PFSK-1 (cell line): ENCODE data around the gene BNIP1.

ENCODE experiments used
- FOXP2 ChIP-seq: optimal IDR thresholded peaks from 2 replicates; pipeline ENCODE3; 2011; ENCODE audit warnings: borderline replicate concordance, control low read depth, inconsistent platforms; ENCODE audit not compliant: insufficient read depth; ENCODE audit errors: extremely low read length, extremely low read depth
- POLR2AphosphoS5 ChIP-seq: IDR thresholded peaks from 2 replicates; pipeline ENCODE4 v1.6.1; 2012; ENCODE audit warnings: low read depth, mild to moderate bottlenecking, control low read depth, low read length, moderate library complexity
- SIN3A ChIP-seq: IDR thresholded peaks from 2 replicates; pipeline ENCODE4 v1.6.1; 2012; ENCODE audit warnings: mild to moderate bottlenecking, low read length, moderate library complexity, borderline replicate concordance; ENCODE audit not compliant: insufficient read depth
- TAF1 ChIP-seq: IDR thresholded peaks from 2 replicates; pipeline ENCODE4 v1.6.1; 2012; ENCODE audit warnings: low read length, control low read depth, borderline replicate concordance; ENCODE audit not compliant: insufficient read depth
- TF ChIP-seq, protein P1 (sequence below), 2 experiments: IDR thresholded peaks; 2 replicates each; pipeline versions ENCODE4 v1.6.1 to v1.8.0; 2011 to 2012; ENCODE audit warnings: low read depth in 2 of 2, low read length in 2 of 2, control low read depth in 1 of 2, inconsistent platforms in 1 of 2, mild to moderate bottlenecking in 1 of 2, moderate library complexity in 1 of 2; ENCODE audit not compliant: insufficient read depth in 1 of 2

Gene BNIP1

DNA sequence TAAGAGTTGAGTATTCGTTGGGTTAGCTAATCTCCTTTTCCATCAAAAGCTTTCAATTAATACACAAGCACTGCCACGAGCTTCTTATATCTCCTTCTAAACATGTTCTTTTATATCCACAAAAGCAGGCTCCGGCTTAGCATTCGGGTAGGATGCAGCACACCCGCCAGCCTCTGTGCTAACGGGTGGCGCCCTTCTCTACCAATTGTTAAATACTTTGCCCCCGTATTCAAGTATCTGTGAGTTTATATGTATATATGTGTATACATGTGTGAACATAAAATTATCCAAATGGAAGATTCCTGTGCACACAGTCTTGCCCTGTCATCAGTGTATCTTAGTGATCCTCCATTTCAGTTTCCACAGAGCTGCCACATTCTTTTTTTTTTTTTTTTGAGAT is 27.8 kb downstream of the BNIP1 start:
- TF ChIP-seq SIN3A = no peak
- TF ChIP-seq, protein P1, sequence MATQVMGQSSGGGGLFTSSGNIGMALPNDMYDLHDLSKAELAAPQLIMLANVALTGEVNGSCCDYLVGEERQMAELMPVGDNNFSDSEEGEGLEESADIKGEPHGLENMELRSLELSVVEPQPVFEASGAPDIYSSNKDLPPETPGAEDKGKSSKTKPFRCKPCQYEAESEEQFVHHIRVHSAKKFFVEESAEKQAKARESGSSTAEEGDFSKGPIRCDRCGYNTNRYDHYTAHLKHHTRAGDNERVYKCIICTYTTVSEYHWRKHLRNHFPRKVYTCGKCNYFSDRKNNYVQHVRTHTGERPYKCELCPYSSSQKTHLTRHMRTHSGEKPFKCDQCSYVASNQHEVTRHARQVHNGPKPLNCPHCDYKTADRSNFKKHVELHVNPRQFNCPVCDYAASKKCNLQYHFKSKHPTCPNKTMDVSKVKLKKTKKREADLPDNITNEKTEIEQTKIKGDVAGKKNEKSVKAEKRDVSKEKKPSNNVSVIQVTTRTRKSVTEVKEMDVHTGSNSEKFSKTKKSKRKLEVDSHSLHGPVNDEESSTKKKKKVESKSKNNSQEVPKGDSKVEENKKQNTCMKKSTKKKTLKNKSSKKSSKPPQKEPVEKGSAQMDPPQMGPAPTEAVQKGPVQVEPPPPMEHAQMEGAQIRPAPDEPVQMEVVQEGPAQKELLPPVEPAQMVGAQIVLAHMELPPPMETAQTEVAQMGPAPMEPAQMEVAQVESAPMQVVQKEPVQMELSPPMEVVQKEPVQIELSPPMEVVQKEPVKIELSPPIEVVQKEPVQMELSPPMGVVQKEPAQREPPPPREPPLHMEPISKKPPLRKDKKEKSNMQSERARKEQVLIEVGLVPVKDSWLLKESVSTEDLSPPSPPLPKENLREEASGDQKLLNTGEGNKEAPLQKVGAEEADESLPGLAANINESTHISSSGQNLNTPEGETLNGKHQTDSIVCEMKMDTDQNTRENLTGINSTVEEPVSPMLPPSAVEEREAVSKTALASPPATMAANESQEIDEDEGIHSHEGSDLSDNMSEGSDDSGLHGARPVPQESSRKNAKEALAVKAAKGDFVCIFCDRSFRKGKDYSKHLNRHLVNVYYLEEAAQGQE (IDR thresholded peaks at IDR 0.05; ENCODE audit: insufficient read depth in 1 of 2, low read depth in 2 of 2, low read length in 2 of 2) = no peak
- no peak for TF ChIP-seq FOXP2
- no peak for TF ChIP-seq TAF1
- TF ChIP-seq POLR2AphosphoS5 = no peak

GRCh38 chr5:173175523-173175922 is 31.2 kb downstream of the BNIP1 start:
- TF ChIP-seq, protein P1 (IDR thresholded peaks at IDR 0.05; ENCODE audit: insufficient read depth in 1 of 2, low read depth in 2 of 2, low read length in 2 of 2) = no peak
- TF ChIP-seq SIN3A = no peak
- TF ChIP-seq FOXP2 = no peak
- TF ChIP-seq POLR2AphosphoS5 = no peak
- no peak for TF ChIP-seq TAF1

DNA sequence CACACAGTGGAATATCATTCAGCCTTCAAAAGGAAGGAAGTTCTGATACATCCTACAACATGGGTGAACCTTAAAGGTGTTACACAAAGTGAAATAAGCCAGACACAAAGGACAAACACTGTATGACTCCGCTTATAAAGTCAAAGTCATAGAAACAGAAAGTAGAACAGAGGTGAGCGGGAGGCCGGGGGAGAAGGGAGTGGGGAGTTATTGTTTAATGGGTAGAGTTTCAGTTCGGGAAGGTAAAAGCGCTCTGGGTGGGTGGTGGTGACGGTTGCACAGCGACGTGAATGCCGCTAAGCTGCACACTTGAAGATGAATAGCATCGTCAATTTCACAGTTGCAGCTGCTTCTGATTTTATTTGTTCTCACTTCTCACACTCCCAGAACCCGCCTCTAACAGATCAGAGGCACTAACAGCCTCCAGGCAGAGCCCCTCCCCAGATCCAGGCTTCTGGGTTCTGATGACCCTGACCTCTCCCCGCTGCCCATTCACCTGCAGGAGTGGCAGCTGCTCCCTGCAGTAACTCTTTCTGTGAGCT is 34.1 kb downstream of the BNIP1 start:
- no peak for TF ChIP-seq SIN3A
- TF ChIP-seq, protein P1 (IDR thresholded peaks at IDR 0.05; ENCODE audit: insufficient read depth in 1 of 2, low read depth in 2 of 2, low read length in 2 of 2) = no peak
- TF ChIP-seq POLR2AphosphoS5 = no peak

- TF ChIP-seq TAF1 = no peak
- TF ChIP-seq, protein P1 (IDR thresholded peaks at IDR 0.05; ENCODE audit: insufficient read depth in 1 of 2, low read depth in 2 of 2, low read length in 2 of 2) = no peak
- no peak for TF ChIP-seq POLR2AphosphoS5
- TF ChIP-seq FOXP2 = no peak
- TF ChIP-seq SIN3A = no peak
Measured at GRCh38 chr5:173180331-173180730, 36.0 kb downstream of the BNIP1 start.
